Measurements from ENCODE around the gene ARPC1B.
"Not testable (repeated sequence)": the region's sequence is repeated elsewhere in the genome, so short reads cannot be mapped to it uniquely, and the experiment has no call there.

The ARPC1B gene

DNA sequence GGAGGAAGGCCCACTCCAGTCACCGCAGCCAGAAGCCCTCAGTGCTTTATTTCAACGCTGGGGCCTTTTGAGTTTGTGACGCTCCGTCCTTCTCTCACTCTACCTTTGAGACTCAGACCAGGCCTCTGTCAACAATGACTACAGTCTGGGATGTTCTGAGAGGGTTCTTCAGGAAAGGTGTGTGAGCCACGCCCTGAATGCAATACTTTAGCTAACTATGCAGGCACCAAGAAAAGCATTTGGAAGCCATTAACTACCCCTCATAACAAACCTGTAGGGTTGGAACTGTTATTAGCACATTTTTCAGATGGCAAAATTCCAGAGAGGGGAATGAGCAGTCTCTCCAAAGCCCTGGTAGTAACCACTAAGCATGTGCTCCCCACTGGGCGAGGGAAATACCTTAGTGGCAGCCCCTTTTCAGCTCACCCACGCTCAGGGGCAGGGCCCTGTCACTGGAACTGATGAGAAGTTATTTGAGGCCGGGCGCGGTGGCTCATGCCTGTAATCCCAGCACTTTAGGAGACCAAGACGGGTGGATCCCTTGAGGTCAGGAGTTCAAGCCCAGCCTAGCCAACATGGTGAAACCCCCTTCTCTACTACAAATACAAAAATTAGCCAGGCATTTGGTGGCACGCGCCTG is 5.7 kb upstream of the ARPC1B start:
- no peak for DNase-seq (ENCODE audit: low read depth, low spot score)

DNA sequence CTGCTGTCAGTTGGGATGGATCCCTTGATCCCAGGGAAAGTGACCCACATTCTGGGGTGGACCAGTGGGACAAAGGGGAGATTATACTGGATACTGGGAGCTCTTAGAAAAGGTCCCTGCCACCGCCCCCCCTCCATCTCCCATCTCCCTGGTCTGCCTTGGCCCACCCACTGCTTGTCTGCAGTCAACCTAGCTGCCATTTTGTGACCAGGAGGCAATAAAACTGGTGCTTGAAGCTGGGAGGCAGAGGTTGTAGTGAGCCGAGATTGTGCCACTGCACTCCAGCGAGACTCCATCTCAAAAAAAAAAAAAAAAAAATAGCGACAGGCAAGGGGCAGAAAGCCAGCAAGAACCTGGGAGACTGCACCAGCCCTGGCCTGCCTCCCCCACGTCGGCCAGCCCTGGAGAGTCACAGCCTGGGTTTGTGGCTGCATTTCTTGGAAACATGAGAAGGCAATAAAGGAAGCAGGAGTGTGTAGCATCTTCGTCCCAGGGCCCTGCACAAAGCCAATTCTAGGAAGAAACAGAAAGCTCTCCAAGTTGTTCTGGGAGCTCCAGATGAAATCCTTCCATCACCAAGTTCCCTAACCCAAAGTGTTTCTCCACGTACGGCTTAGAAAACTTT is 4.7 kb upstream of the ARPC1B start:
- DNase-seq (ENCODE audit: low read depth, low spot score) = no peak

- DNase-seq (ENCODE audit: low read depth, low spot score) = no peak
Observed at GRCh38 chr7:99371376-99371920, 3.1 kb upstream of the ARPC1B start.

DNA sequence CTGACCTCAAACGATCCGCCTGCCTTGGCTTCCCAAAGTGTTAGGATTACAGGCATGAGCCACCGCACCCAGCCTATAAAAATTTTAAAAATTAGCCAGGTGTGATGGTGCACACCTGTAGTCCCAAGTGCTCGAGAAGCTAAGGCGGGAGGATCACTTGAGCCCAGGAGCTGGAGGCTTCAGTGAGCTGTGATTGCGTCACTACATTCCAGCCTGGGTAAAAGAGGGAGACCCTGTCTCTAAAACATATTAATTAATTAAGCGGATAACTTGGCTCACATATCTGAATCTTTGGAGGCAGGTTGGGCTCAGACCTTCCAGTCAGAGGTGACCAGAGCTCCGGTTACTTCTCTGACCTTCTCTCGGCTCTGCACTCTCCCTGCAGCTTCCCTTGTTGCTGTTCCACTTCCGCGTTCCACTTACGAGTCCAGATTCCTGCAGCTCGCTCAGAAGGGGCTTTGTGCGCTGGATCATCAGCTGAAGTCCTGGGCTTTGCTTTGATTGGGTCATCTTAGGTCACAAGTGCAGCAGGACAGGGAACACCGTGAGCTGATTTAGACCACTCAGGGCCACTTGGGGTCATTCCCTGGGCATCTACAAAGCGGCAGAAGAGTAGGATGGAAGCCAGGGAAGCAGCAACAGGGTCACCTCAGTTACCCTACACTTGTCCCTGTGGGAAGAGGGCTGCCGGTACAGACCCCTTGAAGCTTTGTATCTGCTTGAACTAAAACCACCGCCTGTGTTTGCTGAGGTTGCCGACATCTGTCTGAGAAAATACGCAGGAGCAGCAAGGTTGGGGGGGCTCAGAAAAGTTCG is 2.0 kb upstream of the ARPC1B start:
- DNase-seq (ENCODE audit: low read depth, low spot score) = no peak

DNA sequence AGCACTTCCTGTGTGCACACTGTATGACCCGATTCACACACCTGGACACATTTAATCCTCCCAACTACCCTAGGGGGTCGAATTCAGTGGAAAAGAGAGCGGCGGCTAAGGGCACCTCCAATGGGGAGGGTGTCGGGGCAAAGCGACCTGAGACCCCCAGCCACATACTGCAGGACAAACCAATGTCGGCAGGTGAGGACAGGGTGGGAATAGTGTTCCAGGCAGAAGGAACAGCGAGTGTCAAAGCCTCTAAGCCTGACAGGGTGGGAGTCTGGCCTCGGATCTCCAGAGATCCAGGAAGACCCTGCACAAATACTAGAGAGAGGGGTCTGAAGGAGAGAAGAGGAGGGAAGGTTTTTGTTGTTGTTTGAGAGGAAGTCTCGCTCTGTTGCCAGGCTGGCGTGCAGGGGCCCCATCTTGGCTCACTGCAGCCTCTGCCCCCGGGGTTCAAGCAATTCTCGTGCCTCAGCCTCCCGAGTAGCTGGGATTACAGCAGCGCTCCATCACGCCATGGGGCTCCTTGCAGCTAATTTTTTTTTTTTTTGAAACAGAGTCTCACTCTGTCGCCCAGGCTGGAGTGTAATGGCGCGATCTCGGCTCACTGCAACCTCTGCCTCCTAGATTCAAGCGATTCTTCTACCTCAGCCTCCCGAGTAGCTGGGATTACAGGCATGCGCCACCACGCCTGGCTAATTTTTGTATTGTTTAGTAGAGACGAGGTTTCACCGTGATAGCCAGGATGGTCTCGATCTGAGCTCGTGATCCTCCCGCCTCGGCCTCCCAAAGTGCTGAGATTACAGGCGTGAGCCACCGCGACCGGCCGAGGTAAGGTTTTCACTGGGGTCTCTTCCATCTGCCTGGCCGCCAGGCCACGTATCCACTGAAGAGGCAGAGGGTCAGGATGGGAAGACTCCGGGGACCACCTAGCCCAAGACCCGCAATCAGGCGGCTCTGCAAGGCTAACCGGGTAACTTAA is 1.2 kb upstream of the ARPC1B start:
- no peak for DNase-seq (ENCODE audit: low read depth, low spot score)

DNA sequence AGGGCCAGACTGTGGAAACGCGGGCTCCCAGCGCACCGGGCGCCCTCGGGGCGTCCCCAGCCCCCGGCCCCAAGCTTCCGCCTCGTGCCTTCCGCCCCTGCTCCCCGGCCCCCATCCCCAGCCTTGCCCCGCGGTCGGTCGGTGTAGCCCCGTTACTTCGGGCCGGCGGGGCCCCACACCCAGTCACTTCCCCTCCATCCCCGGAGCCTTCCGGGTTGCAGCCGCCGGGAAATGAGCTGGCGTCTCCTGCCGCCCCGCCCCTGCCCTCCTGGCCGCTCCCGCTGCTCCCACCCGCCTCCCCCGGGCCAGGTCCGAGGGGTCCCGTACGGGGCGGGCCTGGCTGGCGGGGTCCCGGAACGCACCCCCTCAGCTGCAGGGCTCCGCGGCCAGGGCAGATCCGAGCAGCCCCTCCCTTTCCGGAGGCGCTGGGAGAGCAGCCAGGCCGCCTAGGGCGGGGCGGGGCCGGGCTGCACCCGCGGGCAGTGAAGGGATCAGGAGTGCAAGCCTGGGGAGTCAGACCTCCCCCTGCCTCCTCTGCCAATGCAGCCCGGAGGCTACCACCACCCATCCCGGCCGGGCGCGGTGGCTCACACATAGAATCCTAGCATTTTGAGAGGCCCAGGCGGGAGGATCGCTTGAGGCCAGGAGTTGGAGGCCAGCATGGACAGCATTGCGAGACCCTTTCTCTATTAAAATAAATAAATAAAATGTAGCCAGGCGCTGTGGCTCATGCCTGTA is 709 bp downstream of the ARPC1B start:
- no peak for DNase-seq (ENCODE audit: low read depth, low spot score)

DNA sequence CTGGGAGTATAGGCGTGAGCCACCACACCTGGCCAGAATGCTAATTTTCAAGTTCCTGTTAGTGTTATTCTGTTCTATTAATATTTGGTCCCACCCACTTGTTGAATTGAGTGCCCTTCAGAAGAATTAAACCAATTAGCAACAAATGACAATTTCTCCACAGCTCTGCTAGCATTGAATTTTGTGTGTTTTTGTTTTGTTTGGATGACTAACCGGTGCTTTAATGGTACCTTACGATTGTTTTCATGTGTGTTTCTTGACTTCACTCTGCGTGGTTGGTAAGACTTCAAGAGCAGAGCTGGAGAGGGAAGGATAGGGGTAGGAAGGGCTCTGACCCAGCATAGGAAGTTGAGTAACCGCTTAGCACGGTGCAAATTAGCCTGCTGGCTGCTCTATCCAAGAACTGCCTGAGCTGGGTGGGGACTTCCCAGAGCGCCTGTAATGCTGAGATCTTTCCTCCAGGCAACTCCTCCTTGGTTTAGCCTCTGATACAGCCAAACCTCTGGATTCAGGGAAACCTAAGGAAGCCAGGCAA is 4.6 kb downstream of the ARPC1B start:
- DNase-seq (ENCODE audit: low read depth, low spot score) = peak; percentile 41

DNA sequence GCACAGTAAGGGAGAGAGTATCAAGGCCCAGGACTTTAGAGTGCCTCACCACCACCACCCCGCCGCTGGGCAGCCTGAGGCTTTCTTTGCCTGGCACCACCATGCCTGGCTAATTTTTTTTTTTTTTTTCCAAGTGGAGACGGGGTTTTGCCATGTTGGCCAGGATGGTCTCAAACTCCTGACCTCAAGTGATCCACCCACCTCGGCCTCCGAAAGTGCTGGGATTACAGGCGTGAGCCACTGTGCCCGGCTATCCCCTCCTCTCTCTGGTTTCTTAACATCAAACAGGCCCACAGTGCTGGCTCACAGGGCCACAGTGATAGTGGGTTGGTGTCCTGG is 5.1 kb downstream of the ARPC1B start:
- DNase-seq (ENCODE audit: low read depth, low spot score) = not testable (repeated sequence)

DNA sequence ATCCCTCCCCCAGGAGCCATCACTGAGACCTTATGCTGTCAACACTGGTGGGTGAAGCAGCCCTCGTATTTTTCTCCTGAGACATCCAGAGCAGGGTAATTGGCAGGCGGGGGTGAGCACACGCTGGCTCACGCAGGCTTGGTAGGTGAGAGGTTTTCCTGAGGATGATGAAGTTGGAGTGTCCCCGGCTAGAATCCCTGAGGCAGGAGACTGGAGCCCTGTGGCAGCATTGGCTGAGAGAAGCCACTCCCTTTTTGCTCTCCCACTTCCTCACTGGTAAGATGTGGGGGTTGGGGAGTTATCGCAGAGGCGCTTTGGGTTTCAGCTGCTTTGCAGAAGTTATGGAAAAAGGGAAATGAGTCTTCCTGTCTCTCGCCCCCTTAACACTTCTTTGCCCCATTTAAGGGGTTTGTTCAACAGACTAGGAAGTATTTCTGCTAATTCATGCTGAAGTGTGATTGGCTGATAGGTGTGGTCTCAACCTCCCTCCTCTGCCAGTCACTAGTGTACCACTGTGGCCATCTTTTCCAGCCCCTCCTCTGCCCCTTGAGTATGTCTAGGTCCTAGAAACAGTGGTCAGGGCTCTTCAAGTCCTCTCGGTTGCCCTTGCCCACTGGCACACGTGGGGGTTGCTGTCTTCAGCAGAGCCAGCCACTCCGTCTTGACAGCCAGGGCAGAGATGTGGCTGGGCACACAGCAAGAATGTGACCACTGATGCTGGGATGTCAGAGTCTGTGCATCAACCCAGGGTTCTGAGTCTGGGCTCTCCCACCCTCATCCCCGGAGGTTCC is 5.7 kb downstream of the ARPC1B start:
- no peak for DNase-seq (ENCODE audit: low read depth, low spot score)

DNA sequence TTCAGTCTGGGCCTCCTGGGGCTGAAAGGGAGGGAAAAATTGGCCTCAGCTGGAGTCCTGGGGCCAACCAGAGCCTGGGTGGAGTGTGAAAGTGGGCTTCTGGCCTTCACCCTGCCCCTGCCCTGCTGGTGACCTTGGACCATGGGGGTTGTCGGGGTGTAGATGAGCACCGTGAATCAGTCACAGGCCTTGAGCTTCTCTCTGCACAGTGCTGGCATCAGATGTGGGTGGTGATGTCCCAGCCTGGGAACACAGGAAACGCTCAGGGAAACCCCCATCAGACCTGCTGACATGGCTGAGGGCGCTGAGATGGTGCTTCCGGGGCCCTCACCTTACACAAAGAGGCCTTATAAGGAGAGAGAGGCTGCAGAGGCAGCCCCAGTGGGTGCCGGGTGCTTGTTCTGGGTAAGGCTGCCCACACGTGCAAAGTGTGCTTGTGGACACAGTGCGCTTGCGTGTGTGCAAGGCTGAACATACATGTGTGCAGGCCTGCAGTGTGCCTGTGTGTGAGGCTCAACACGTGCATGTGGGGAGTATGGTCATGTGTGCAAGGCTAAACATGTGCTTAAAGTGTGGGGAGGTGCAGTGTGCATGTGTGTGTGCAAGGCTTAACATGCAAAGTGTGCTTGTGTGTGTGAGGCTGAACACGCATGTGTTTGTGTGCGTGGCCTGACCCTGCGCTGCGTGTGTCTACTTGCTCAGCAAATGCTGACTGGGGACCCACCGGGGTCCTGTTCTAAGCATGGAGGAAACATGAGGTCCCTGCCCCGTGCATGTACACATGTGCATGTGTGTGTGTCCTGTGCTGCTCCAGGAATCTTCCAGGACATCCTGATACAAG is 6.5 kb downstream of the ARPC1B start:
- DNase-seq (ENCODE audit: low read depth, low spot score) = no peak

DNA sequence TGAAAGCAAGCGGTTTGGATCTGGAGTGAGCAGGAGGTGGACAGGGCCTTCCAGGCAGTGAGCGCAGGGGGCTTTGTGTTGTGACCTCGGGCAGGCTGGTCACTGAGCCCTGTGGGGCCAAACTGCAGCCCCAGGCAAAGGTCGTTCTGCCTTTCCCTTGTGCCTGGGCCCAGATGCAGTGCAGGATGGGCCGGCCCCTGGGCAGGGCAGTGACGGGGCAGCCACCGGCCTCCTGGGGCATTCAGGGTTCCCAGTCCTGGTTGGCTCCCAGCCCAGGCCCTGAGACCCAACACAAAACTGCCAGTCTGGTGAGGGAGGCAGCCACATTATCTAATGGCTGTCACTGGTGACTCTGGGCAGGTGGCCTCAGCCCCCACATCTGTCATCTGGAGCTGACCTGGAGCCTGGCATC is 7.1 kb downstream of the ARPC1B start:
- DNase-seq (ENCODE audit: low read depth, low spot score) = no peak

- no peak for DNase-seq (ENCODE audit: low read depth, low spot score)
Observed at GRCh38 chr7:99383203-99383602, 8.7 kb downstream of the ARPC1B start.

DNA sequence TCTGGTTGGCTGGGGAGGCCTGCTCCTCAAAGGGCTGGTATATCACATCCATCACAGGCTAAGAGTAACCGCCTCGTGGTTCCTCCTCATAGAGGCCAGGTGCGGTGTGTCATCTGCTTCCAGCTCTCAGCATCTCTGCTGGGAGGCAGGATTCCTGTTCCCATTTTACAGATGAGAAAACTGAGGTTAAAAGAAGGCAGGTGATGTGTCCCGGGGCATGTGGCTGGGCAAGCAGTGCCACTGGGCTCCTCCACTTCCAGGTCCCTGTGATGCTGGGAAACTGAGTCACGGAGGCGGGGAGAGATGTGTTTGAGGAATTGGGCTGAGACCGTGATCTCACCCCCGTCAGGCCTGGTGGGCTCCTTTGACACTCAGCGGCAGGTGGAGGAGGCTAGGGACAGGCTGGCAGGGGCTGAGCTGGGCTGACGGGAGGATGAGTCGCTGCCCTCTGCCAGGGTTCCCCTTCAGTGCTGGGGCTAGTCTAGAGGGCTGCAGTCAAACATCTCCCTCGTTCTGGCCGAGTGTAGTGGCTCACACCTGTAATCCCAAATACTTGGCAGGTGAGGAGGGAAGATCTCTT is 9.4 kb downstream of the ARPC1B start:
- no peak for DNase-seq (ENCODE audit: low read depth, low spot score)

DNA sequence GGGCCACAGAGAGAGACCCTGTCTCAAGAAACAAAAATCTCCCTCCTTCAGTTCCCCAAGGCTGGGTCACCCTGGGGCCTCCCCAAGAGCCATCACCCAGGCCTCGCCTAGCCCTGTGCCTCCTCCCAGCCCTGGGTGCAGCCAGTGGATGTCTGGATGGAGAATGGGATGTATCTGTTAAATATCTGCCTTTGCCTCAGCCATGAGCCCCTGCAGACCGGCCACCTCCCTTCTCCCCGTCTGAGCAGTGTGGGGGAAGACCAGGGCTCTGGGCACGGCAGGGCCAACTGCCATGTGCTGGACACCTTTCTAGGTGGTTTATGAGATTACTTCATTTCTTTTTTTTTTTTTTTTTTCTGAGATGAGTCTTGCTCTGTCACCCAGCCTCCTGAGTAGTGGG is 10.0 kb downstream of the ARPC1B start:
- no peak for DNase-seq (ENCODE audit: low read depth, low spot score)

GRCh38 chr7:99385564-99385963 is 11.0 kb downstream of the ARPC1B start:
- no peak for DNase-seq (ENCODE audit: low read depth, low spot score)

DNA sequence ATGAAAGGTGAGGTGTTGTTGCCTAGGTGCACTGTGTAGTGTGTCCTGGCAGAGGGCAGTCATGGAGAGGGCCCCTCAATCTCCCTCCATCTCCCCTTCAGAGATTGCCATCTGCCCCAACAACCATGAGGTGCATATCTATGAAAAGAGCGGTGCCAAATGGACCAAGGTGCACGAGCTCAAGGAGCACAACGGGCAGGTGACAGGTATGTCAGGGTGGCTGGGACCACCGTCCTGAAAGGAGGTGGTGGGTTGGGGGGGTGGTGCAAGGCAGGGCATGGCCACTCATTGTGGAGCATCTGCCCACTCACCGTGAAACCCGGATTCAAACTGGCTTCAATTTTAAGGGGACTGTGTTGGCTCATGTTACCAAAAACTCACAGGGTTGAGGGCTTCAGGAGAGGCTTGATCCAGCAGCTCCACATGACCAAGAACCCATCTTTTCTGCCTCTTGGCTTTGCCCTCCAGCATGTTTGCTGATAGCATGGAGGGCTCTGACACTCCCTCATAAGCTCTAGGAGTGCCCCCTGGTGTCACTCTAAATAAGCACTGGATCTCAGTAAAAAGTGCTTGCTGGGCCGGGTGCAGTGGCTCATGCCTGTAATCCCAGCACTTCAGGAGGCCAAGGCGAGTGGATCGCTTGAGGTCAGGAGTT is 12.2 kb downstream of the ARPC1B start:
- no peak for DNase-seq (ENCODE audit: low read depth, low spot score)

- DNase-seq (ENCODE audit: low read depth, low spot score) = not testable (repeated sequence)
Observed at GRCh38 chr7:99387239-99387635, 12.7 kb downstream of the ARPC1B start.

- no peak for DNase-seq (ENCODE audit: low read depth, low spot score)
Observed at GRCh38 chr7:99387912-99388311, 13.4 kb downstream of the ARPC1B start.

Measured in brain pericyte (primary cell).